Cerebellar nuclear complex (tissue), 1 donor: ENCODE results near the gene CD55.

ENCODE experiments used
- DNase-seq, 2 experiments: peaks; one replicate each; lab custom pipeline; 2025; lab: John Stamatoyannopoulos, UW

Gene CD55

DNA sequence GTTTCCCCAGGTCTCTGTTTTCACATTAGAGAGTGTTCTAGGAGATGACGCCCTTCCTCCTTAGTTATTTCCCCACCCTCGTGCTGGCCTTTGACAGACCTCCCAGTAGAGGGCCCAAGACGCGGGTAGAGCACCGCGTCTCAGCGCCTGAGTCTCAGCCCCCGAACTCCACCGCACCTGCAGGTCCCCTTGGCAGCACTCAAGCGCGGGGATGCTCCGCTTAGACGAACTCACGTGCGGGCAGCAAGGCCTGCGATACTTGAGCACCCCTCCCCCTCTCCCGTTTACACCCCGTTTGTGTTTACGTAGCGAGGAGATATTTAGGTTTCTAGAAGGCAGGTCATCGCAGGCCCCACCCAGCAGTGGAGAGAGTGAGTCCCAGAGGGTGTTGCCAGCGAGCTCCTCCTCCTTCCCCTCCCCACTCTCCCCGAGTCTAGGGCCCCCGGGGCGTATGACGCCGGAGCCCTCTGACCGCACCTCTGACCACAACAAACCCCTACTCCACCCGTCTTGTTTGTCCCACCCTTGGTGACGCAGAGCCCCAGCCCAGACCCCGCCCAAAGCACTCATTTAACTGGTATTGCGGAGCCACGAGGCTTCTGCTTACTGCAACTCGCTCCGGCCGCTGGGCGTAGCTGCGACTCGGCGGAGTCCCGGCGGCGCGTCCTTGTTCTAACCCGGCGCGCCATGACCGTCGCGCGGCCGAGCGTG is at the start of gene CD55:
CD55 (plus strand) TSS at position 600 of the 711 bp plus-strand sequence; CDS start at position 688, 88 bp downstream.
- DNase-seq = peak; percentile 47 to 66

GRCh38 chr1:207274882-207275281 is 46.6 kb upstream of the CD55 start:
- DNase-seq = no peak

- no peak for DNase-seq
These were observed 45.0 kb upstream of the CD55 start for GRCh38 chr1:207276465-207276864.

DNA sequence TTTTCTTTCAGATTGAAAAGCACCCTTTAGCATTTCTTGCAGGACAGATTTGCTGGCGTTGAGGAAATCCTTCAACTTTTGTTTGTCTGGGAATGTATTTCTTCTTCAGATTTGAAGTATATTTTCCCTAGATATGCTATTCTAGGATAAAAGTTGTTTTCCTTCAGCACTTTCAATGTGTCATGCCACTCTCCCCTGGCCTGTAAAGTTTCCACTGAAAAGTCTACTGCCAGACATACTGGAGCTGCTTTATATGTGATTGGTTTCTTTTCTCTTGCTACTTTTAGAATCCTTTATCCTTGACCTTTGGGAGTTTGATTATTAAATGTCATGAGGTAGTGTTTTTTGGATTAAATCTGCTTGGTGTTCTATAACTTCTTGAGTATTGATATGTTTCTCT is 44.2 kb upstream of the CD55 start:
- no peak for DNase-seq

DNA sequence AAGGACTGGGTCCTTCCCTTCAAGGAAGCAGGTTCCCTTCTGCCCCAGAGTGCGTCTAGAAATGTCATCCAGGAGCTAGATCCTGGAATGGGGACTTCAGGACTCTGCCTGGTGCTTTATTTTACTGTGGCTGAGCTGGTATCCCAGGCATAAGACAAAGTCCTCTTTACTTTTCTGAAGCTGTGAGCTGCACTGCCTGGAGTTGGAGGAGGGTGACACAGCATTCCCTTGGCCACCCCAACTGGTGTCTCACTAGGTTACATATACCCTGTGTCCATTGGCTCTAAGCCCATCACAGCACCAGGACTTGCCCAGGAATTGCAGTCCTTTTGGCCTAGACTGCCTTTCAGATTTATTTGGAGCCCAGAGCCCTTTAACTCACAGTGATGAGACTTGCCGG is 41.8 kb upstream of the CD55 start:
- DNase-seq = no peak

DNA sequence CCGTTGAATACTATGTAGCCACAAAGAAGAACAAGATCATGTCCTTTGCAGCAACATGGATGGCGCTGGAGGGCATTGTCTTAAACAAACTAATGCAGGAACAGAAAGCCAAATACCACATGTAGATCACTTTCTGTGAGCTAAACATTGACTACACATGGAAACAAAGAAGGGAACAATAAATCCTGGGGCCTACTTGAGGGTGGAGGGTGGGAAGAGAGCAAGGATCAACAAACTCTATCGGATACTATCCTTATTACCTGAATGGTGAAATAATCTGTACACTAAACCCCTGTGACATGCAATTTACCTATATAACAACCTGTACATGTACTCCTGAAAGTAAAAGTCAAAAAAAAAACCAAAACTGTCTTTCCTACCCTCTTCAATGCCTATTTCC is 40.8 kb upstream of the CD55 start:
- no peak for DNase-seq

DNA sequence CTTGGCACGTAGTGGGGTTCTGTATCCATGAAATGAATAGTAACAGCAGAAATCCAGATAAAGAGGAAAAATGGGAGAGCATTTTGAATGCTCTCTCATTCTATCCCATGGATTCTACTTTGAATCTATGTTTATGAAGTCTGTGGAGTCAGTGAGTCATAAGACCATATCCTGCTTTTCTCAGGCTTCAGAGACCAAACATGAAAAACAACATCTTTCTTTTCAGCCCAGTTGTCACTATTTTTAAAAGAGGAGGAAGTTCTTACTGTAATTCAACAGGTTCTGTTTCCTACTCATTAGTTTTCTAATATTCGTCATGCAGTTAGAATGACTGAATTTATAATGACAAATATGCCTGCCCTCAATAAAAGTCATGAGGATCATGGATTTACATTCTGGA is 39.4 kb upstream of the CD55 start:
- DNase-seq = no peak

GRCh38 chr1:207282496-207283380 is 38.7 kb upstream of the CD55 start:
- no peak for DNase-seq

DNA sequence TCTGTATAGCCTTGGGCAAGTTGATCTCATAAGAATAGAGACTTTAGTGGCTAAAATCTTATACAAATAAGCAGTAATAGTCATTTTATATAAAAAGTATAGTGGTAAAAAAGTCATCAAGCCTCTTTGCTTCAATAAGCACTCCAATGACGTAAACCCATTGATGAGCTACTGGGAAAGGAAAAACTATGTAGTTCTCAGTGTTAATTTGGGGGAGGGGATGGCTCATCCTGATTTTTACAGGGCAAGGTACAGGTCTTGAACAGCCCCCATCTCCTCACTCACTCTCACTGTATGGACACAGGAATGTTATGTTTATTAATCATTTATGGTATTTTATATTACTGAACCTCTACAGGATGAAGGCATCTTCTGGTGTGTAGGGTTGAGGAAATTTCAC is 38.1 kb upstream of the CD55 start:
- no peak for DNase-seq

DNA sequence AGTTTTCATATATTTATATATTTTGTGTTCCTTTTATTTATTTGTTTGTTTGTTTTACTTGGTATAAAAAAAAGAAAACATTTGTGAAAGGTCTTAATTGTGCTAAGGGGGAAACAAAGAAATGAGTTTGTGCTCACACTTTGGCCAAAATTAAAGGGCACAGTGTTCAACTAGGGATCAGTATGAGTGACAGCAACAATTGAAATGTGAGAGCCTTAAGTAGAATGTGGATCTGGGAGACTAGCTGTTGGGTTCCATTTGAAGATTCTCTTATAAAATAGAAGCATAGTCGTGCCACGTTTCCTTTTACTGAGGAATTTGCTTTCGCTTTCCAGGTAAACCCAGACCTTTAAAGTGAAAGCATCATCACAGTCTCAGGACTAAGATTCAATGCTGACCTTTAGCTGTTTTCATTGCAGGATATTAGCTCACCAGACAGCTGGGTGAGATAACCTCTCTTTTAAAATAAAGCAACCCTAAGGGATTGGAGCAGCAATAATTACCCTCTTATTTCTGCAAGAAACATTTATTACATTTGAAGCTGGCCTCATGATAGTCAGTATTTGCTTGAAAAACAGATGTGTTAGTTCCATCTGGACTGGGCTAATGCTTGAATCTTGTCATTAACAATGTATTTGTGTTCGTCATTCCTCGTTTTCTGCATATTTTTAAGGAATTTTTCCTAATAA is 37.1 kb upstream of the CD55 start:
- no peak for DNase-seq

DNA sequence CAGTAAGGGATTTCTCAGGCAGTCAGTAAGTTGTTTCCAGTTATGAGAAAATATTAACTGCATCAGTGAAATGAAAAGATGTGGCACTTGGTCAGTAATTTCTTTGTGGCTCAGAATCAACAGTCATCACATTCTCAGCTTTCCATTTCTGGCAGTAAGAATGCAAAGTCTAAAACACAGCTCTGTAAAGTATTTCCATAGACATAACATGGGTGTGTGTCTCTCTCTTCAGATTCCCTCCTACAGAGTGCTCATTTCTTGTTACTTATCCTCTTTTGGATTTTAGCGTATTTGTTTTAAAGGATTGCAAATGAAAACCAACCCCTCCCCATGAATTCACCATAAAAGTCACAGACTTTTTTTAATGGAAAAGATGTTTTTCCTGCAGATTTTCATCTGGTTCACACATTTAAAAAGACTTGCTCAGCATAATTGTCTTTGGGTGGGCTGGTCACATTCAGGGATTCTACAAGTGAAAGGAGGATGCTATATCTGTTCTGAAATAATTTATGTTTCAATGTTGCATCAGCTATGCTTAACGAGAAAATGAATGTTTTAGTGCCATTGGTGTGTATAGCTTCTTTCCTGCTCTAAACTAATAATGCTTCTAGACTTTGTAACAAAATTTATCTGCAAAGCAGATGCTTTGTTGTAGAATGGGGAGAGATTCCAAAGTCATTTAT is 34.6 kb upstream of the CD55 start:
- DNase-seq = no peak

- DNase-seq = no peak
These were observed 33.2 kb upstream of the CD55 start for GRCh38 chr1:207288315-207288714.

- DNase-seq = no peak
These were observed 31.7 kb upstream of the CD55 start for GRCh38 chr1:207289756-207290155.

- no peak for DNase-seq
These were observed 29.8 kb upstream of the CD55 start for GRCh38 chr1:207291723-207292122.

GRCh38 chr1:207298186-207298585 is 23.3 kb upstream of the CD55 start:
- no peak for DNase-seq

GRCh38 chr1:207298636-207299398 is 22.7 kb upstream of the CD55 start:
- DNase-seq = no peak

GRCh38 chr1:207300970-207301369 is 20.5 kb upstream of the CD55 start:
- DNase-seq = no peak

- DNase-seq = no peak
These were observed 18.7 kb upstream of the CD55 start for GRCh38 chr1:207302618-207303393.

DNA sequence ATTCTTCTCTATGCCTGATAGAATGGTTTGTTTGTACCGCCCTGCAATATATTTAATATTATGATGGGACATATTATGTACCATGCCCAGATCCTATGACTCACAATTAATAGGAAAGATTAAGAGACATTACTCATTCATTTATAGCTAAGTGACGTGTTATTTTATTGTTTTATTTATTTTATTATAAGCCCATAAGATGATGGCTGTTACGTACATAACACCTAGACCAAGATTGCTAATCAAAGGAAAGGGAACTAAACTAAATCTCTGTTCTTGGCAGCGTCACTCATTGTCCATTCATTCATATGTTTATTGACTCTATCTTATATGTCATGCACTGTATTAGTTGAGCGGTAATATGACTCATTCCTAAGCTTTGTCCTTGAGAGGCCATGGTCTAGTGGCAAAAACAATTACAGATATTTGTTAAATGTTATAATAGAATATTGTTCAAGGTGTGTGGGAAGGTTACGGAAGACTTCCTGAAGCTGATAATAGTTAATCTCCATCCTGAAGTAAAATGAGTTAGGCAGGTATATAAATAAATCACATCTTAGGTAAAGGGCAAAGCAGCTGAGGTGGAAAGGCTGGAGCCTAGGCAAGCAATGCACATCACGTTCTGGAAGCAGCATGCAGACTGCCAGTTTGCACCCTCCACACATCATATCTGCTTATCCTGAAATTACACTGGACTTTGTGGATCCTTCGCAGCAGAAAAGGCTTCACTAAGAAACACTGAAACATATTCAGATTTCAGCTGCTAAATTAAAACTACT is 16.6 kb upstream of the CD55 start:
- no peak for DNase-seq

DNA sequence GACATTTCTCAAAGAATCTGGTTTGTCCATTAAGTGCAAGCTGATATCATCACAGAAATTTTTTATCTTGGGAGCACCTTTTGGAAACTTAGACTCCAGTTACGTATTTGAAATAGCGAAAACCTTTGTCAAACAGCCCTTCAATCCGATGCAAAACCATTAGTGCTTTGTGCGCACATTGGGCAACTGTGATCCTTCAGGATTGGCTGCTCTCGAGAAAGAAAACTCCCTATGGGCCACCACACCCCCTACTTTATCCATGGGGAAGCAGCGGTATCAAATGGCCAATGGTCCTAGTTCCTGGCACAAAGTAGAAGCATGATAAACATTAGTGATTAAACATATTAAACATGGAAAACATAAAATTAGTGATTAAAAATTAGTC is 16.0 kb upstream of the CD55 start:
- no peak for DNase-seq
